Activated CD4-positive, alpha-beta T cell treated with anti-CD3 and anti-CD28 coated beads, Interleukin-2, amount 10 ng/mL, durations not matched to agents 7 days and 5 days (primary cell): ENCODE data around the gene UBE2U. TPM values are rescaled to one million over a fixed set of nuclear protein-coding genes. Genes with fewer than 3 reads are reported as not detected.

Source experiments
- CTCF ChIA-PET: fragments of 350-600 bp; sonication (Branson Sonifier 250); formaldehyde crosslinking; loops from one replicate; lab custom pipeline; 2021; ENCODE audit warnings: antibody characterized with exemption; lab: Charles Lee
- POLR2A ChIA-PET: fragments of 350-600 bp; sonication (Branson Sonifier 250); formaldehyde crosslinking; loops from one replicate; lab custom pipeline; 2021; ENCODE audit warnings: antibody characterized with exemption; lab: Charles Lee
- DNase-seq: peaks from one replicate; pipeline ENCODE4 v3.0.0-alpha.2; 2020
- H3K27ac Mint-ChIP-seq: one replicate; pipeline ENCODE4 v1.8.0; 2021; ENCODE audit warnings: mild to moderate bottlenecking, moderate library complexity, mixed read lengths
- H3K27me3 Mint-ChIP-seq: one replicate; pipeline ENCODE4 v1.8.0; 2021; ENCODE audit warnings: mixed read lengths
- H3K36me3 Mint-ChIP-seq: one replicate; pipeline ENCODE4 v1.8.0; 2021; ENCODE audit warnings: low read depth, mixed read lengths
- H3K4me1 Mint-ChIP-seq: one replicate; pipeline ENCODE4 v1.8.0; 2021; ENCODE audit warnings: mixed read lengths
- H3K4me3 Mint-ChIP-seq: one replicate; pipeline ENCODE4 v1.8.0; 2021; ENCODE audit warnings: mild to moderate bottlenecking, moderate library complexity, mixed read lengths
- H3K9me3 Mint-ChIP-seq: one replicate; pipeline ENCODE4 v1.8.0; 2021; ENCODE audit warnings: mixed read lengths
- total RNA-seq, 2 experiments: library from RNA; stranded (reverse); gene quantifications; one replicate each; pipeline ENCODE4 v1.2.3, GENCODE V29; 2021

UBE2U gene
- total RNA-seq, 2 experiments from 2014 or later = not detected

GRCh38 chr1:64312431-64312830 is 109.0 kb downstream of the UBE2U start:
- Mint-ChIP-seq H3K9me3 (no peaks in the 10 kb centered on the region), H3K36me3 (no peaks in the 10 kb centered on the region), H3K4me1 (no peaks in the 10 kb centered on the region), H3K27me3 (peaks cover 11% of the 10 kb centered on the region), H3K27ac (no peak overlapping the region), H3K4me3 (no peak overlapping the region)
- ChIA-PET POLR2A (no interaction called here), CTCF (no interaction called here)
- DNase-seq = no peak

GRCh38 chr1:64315402-64315801 is 112.0 kb downstream of the UBE2U start:
- Mint-ChIP-seq H3K27me3 (peaks cover 12% of the 10 kb centered on the region), H3K27ac (no peak overlapping the region), H3K9me3 (no peaks in the 10 kb centered on the region), H3K4me1 (no peaks in the 10 kb centered on the region), H3K4me3 (no peak overlapping the region), H3K36me3 (no peaks in the 10 kb centered on the region)
- ChIA-PET CTCF (no interaction called here), POLR2A (no interaction called here)
- no peak for DNase-seq
